ENCODE results near the gene SP110. TPM values are rescaled to one million over a fixed set of nuclear protein-coding genes. Genes with fewer than 3 reads are reported as not detected.

SP110 gene
- total and polyA plus RNA-seq, 9 of the 15 experiments (the other 6 are each of a cell fraction or from before 2014, with no cell fraction given), result 3.6 to 11.0 (median 7.1) TPM

DNA sequence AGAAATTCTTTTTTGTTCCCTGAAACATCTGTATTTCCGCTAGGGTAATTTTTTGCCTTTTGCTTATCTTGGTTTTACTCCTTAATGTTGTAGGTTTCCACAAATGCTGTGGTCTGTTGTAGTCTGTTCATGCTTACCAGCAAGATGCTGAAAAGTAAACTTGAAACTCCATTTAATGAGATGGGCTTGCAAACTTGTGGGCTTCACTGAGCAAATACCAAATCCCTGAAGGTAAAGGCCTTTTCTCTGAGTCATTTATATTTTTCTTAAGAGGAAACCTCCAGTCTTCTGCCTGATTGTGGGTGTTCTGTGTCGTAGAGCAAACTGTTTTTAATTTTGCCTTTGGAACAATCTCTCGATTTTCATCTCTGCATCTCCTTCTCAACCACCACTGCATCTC lies 15.1 kb upstream of the SP110 start (continued):
- no peak for TF ChIP-seq NONO (IDR thresholded peaks at IDR 0.05; ENCODE audit: low read depth in 2 of 2, low read length in 1 of 2)

DNA sequence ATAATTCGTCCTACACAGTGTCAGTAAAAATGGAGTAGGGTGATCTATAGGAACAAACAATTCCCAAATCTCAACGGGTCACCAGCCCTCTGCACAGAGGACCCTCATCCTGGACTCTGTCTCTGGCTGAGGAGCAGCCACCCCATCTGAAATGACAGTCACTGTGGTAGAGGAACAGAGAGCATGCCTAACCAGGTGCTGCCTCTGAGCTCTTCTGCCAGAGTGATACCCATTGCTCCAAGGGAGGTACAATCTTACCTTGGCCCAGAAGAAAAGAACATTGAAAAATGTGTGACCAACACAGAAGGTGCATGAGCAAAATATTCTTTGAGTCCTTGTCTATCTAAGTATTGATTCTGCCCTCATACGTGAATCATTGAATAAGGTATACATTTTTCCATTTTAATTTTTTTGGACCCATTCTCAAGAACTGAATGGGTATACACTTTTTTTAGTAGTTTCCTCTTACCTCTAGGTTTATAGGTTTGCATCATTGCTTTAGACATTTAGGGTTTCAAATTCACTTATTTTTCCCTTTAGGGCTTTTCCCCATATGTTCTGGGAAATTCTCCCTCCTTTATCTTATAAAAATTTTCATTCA lies 14.4 kb upstream of the SP110 start:
- H3K79me2 ChIP-seq (ENCODE audit: control insufficient read depth, insufficient read depth, low read length), result no peaks in the 10 kb centered on the region
- no peak overlapping the region for H3K4me2 ChIP-seq (ENCODE audit: insufficient read depth, low read length)
- intact Hi-C loops (cut with micrococcal nuclease), result no loop called here
- TF ChIP-seq, protein P1, sequence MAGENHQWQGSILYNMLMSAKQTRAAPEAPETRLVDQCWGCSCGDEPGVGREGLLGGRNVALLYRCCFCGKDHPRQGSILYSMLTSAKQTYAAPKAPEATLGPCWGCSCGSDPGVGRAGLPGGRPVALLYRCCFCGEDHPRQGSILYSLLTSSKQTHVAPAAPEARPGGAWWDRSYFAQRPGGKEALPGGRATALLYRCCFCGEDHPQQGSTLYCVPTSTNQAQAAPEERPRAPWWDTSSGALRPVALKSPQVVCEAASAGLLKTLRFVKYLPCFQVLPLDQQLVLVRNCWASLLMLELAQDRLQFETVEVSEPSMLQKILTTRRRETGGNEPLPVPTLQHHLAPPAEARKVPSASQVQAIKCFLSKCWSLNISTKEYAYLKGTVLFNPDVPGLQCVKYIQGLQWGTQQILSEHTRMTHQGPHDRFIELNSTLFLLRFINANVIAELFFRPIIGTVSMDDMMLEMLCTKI (IDR thresholded peaks at IDR 0.05; ENCODE audit: partially characterized antibody), result no peak
- TF ChIP-seq KAT8 (IDR thresholded peaks at IDR 0.05; ENCODE audit: low read depth) (no peak), FOXK1 (CRISPR knock-in tag; IDR thresholded peaks at IDR 0.05; ENCODE audit: borderline replicate concordance) (no peak), SIN3B (IDR thresholded peaks at IDR 0.05; ENCODE audit: low read depth) (no peak), HMG20A (CRISPR knock-in tag; conservative IDR thresholded peaks at IDR 0.05) (no peak), NR1H2 (CRISPR knock-in tag; IDR thresholded peaks at IDR 0.05) (no peak), ATF2 (CRISPR knock-in tag; IDR thresholded peaks at IDR 0.05) (no peak), ZNF224 (CRISPR knock-in tag; IDR thresholded peaks at IDR 0.05) (no peak), RBM15 (IDR thresholded peaks at IDR 0.05; ENCODE audit: insufficient read depth, low read length) (no peak)
- TF ChIP-seq, protein P2, sequence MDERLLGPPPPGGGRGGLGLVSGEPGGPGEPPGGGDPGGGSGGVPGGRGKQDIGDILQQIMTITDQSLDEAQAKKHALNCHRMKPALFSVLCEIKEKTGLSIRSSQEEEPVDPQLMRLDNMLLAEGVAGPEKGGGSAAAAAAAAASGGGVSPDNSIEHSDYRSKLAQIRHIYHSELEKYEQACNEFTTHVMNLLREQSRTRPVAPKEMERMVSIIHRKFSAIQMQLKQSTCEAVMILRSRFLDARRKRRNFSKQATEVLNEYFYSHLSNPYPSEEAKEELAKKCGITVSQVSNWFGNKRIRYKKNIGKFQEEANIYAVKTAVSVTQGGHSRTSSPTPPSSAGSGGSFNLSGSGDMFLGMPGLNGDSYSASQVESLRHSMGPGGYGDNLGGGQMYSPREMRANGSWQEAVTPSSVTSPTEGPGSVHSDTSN (CRISPR knock-in tag; IDR thresholded peaks at IDR 0.05; ENCODE audit: low read depth), result no peak
- TF ChIP-seq, protein P2 (tag; conservative IDR thresholded peaks at IDR 0.05; ENCODE audit: low read depth), result no peak

More for the DNA sequence above, 14.4 kb upstream of the SP110 start:
- no peak for FAIRE-seq
- H3K4me3 ChIP-seq, result no peak overlapping the region
- ATAC-seq, result no peak
- no peak for DNase-seq (ENCODE audit: extremely low read depth in 1 of 4, low spot score in 3 of 4)
- no peak overlapping the region for H3K27ac ChIP-seq (ENCODE audit: extremely low read depth, low read depth, low read length)
- H3K9ac ChIP-seq (ENCODE audit: insufficient read depth in 1 of 2, low read depth in 2 of 2, low read length in 2 of 2), result no peak overlapping the region
- in situ Hi-C loops (cut with MboI), result no loop called here
- H3K4me1 ChIP-seq (replicated peaks in 1 of 2; ENCODE audit: control insufficient read depth in 2 of 2, insufficient read depth in 2 of 2, low read length in 2 of 2), result no peaks in the 10 kb centered on the region
- ChIA-PET POLR2A (no interaction called here), CTCF (ENCODE audit: low intra/inter-chr PET ratio) (no interaction called here)
- H3K9me1 ChIP-seq (ENCODE audit: control insufficient read depth, insufficient read depth, low read length), result no peaks in the 10 kb centered on the region
- H3K36me3 ChIP-seq (ENCODE audit: control insufficient read depth, insufficient read depth, low read length), result no peaks in the 10 kb centered on the region
- WGBS (ENCODE audit: insufficient coverage, low coverage, missing lambda C conversion rate), result 2% methylated on average over 3 of the region's 3 CpGs
- H3K27me3 ChIP-seq (ENCODE audit: control insufficient read depth in 2 of 2, insufficient read depth in 2 of 2, low read length in 2 of 2), result no peaks in the 10 kb centered on the region
- H3K9me3 ChIP-seq (replicated peaks; ENCODE audit: control insufficient read depth, insufficient read depth, low read depth, low read length), result peaks cover 4% of the 10 kb centered on the region
- no TSS peak for BruUV-seq (replicated peaks)
- no peaks in the 10 kb centered on the region for H4K20me1 ChIP-seq (replicated peaks; ENCODE audit: control insufficient read depth, insufficient read depth, low read length)
- no peak overlapping the region for H2AFZ ChIP-seq (ENCODE audit: low read depth, low read length)

Measured in K562 (cell line).